ENCODE measurements around the gene GLT1D1. TPM values are rescaled to one million over a fixed set of nuclear protein-coding genes. Genes with fewer than 3 reads are reported as not detected.

Gene GLT1D1
- total and polyA plus RNA-seq, 2 experiments from 2014 or later: 1.4 to 4.4 TPM

DNA sequence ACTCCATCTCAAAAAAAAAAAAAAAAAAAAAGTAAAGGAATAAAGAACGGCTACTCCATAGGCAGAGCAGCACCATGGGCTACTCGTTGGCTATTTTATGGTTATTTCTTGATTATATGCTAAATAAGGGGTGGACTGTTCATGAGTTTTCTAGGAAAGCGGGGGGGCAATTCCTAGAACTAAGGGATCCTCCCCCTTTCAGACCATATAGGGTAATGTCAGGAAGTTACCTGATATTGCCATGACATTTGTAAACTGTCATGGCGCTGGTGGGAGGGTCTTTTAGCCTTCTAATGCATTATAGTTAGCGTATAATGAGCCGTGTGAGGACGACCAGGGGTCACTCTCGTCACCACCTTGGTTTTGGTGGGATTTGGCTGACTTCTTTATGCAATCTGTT lies 142.3 kb downstream of the GLT1D1 start:
- no peaks in the 10 kb centered on the region for H3K27me3 ChIP-seq (ENCODE audit: insufficient read depth)
- H3K4me2 ChIP-seq: no peak overlapping the region
- DNase-seq (ENCODE audit: low spot score) (no peak), ATAC-seq (no peak)
- peaks cover 4% of the 10 kb centered on the region for H3K27me3 Mint-ChIP-seq (ENCODE audit: insufficient read depth, low read depth, poor library complexity)
- H3K36me3 Mint-ChIP-seq (ENCODE audit: low read depth): peaks cover 47% of the 10 kb centered on the region
- peaks cover 93% of the 10 kb centered on the region for H3K9me3 Mint-ChIP-seq
- no peak overlapping the region for H3K4me3 Mint-ChIP-seq
- no peaks in the 10 kb centered on the region for H4K20me1 ChIP-seq (replicated peaks; ENCODE audit: insufficient read depth)
- no peak overlapping the region for H3K27ac ChIP-seq (ENCODE audit: low read depth)
- H3K4me1 Mint-ChIP-seq: no peaks in the 10 kb centered on the region
- H3K4me3 ChIP-seq: no peak overlapping the region
- no peaks in the 10 kb centered on the region for H3K4me1 ChIP-seq (ENCODE audit: insufficient read depth)
- TF ChIP-seq, protein P1, sequence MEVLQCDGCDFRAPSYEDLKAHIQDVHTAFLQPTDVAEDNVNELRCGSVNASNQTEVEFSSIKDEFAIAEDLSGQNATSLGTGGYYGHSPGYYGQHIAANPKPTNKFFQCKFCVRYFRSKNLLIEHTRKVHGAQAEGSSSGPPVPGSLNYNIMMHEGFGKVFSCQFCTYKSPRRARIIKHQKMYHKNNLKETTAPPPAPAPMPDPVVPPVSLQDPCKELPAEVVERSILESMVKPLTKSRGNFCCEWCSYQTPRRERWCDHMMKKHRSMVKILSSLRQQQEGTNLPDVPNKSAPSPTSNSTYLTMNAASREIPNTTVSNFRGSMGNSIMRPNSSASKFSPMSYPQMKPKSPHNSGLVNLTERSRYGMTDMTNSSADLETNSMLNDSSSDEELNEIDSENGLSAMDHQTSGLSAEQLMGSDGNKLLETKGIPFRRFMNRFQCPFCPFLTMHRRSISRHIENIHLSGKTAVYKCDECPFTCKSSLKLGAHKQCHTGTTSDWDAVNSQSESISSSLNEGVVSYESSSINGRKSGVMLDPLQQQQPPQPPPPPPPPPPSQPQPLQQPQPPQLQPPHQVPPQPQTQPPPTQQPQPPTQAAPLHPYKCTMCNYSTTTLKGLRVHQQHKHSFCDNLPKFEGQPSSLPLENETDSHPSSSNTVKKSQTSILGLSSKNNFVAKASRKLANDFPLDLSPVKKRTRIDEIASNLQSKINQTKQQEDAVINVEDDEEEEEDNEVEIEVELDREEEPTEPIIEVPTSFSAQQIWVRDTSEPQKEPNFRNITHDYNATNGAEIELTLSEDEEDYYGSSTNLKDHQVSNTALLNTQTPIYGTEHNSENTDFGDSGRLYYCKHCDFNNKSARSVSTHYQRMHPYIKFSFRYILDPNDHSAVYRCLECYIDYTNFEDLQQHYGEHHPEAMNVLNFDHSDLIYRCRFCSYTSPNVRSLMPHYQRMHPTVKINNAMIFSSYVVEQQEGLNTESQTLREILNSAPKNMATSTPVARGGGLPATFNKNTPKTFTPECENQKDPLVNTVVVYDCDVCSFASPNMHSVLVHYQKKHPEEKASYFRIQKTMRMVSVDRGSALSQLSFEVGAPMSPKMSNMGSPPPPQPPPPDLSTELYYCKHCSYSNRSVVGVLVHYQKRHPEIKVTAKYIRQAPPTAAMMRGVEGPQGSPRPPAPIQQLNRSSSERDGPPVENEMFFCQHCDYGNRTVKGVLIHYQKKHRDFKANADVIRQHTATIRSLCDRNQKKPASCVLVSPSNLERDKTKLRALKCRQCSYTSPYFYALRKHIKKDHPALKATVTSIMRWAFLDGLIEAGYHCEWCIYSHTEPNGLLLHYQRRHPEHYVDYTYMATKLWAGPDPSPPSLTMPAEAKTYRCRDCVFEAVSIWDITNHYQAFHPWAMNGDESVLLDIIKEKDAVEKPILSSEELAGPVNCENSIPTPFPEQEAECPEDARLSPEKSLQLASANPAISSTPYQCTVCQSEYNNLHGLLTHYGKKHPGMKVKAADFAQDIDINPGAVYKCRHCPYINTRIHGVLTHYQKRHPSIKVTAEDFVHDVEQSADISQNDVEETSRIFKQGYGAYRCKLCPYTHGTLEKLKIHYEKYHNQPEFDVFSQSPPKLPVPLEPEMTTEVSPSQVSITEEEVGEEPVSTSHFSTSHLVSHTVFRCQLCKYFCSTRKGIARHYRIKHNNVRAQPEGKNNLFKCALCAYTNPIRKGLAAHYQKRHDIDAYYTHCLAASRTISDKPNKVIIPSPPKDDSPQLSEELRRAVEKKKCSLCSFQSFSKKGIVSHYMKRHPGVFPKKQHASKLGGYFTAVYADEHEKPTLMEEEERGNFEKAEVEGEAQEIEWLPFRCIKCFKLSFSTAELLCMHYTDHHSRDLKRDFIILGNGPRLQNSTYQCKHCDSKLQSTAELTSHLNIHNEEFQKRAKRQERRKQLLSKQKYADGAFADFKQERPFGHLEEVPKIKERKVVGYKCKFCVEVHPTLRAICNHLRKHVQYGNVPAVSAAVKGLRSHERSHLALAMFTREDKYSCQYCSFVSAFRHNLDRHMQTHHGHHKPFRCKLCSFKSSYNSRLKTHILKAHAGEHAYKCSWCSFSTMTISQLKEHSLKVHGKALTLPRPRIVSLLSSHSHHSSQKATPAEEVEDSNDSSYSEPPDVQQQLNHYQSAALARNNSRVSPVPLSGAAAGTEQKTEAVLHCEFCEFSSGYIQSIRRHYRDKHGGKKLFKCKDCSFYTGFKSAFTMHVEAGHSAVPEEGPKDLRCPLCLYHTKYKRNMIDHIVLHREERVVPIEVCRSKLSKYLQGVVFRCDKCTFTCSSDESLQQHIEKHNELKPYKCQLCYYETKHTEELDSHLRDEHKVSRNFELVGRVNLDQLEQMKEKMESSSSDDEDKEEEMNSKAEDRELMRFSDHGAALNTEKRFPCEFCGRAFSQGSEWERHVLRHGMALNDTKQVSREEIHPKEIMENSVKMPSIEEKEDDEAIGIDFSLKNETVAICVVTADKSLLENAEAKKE (CRISPR knock-in tag; IDR thresholded peaks at IDR 0.05): no peak
- TF ChIP-seq, protein P2, sequence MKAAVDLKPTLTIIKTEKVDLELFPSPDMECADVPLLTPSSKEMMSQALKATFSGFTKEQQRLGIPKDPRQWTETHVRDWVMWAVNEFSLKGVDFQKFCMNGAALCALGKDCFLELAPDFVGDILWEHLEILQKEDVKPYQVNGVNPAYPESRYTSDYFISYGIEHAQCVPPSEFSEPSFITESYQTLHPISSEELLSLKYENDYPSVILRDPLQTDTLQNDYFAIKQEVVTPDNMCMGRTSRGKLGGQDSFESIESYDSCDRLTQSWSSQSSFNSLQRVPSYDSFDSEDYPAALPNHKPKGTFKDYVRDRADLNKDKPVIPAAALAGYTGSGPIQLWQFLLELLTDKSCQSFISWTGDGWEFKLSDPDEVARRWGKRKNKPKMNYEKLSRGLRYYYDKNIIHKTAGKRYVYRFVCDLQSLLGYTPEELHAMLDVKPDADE (IDR thresholded peaks at IDR 0.05): no peak
- no peaks in the 10 kb centered on the region for H3K9me2 ChIP-seq (ENCODE audit: insufficient read depth)
- no peak overlapping the region for H3K27ac Mint-ChIP-seq
- no peaks in the 10 kb centered on the region for H3K79me2 ChIP-seq (replicated peaks; ENCODE audit: insufficient read depth)
- H2AFZ ChIP-seq: no peak overlapping the region
- no peaks in the 10 kb centered on the region for H3K36me3 ChIP-seq (ENCODE audit: insufficient read depth)
- H3F3A ChIP-seq (replicated peaks; ENCODE audit: low read depth): no peaks in the 10 kb centered on the region

DNA sequence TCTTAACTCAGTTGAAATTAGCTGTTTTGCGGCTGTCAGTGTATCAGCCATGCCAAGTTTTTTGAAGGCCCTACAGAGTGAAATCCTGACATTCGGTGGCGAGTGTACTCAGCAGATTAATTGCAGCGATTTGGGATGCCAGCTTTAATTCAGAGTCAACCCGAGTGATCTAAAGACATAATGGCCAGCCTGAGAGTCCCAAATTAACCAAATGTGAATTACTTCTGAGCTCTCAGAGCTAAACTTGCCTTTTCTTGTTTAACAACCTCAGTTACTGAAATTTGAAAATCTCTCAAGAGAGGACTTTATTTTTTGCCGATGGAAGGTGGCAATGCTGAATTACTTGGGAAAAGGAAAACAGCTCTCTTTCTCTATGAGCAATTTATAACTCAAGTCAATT lies 148.5 kb downstream of the GLT1D1 start:
- Histone ChIP-seq H3K4me3 (no peak overlapping the region), H3K27ac (ENCODE audit: low read depth) (no peak overlapping the region), H3F3A (replicated peaks; ENCODE audit: low read depth) (no peaks in the 10 kb centered on the region), H3K27me3 (ENCODE audit: insufficient read depth) (no peaks in the 10 kb centered on the region), H4K20me1 (replicated peaks; ENCODE audit: insufficient read depth) (no peaks in the 10 kb centered on the region), H2AFZ (no peak overlapping the region), H3K4me2 (no peak overlapping the region), H3K79me2 (replicated peaks; ENCODE audit: insufficient read depth) (no peaks in the 10 kb centered on the region), H3K36me3 (ENCODE audit: insufficient read depth) (no peaks in the 10 kb centered on the region), H3K9me2 (ENCODE audit: insufficient read depth) (no peaks in the 10 kb centered on the region), H3K4me1 (ENCODE audit: insufficient read depth) (no peaks in the 10 kb centered on the region)
- no peaks in the 10 kb centered on the region for H3K27me3 Mint-ChIP-seq (ENCODE audit: insufficient read depth, low read depth, poor library complexity)
- TF ChIP-seq NANOG (IDR thresholded peaks at IDR 0.05; ENCODE audit: borderline replicate concordance) (no peak), JUNB (IDR thresholded peaks at IDR 0.05; ENCODE audit: unreplicated experiment) (no peak)
- TF ChIP-seq, protein P3, sequence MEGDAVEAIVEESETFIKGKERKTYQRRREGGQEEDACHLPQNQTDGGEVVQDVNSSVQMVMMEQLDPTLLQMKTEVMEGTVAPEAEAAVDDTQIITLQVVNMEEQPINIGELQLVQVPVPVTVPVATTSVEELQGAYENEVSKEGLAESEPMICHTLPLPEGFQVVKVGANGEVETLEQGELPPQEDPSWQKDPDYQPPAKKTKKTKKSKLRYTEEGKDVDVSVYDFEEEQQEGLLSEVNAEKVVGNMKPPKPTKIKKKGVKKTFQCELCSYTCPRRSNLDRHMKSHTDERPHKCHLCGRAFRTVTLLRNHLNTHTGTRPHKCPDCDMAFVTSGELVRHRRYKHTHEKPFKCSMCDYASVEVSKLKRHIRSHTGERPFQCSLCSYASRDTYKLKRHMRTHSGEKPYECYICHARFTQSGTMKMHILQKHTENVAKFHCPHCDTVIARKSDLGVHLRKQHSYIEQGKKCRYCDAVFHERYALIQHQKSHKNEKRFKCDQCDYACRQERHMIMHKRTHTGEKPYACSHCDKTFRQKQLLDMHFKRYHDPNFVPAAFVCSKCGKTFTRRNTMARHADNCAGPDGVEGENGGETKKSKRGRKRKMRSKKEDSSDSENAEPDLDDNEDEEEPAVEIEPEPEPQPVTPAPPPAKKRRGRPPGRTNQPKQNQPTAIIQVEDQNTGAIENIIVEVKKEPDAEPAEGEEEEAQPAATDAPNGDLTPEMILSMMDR (conservative IDR thresholded peaks at IDR 0.05; ENCODE audit: low read depth in 2 of 2): no peak
- H3K4me1 Mint-ChIP-seq: no peaks in the 10 kb centered on the region
- no peak overlapping the region for H3K4me3 Mint-ChIP-seq
- H3K9me3 Mint-ChIP-seq: peaks cover 90% of the 10 kb centered on the region
- peaks cover 46% of the 10 kb centered on the region for H3K36me3 Mint-ChIP-seq (ENCODE audit: low read depth)
- ATAC-seq (no peak), DNase-seq (ENCODE audit: low spot score) (no peak)
- no peak overlapping the region for H3K27ac Mint-ChIP-seq
